ENCODE data around the gene U2AF1L4. TPM values are rescaled to one million over a fixed set of nuclear protein-coding genes. Genes with fewer than 3 reads are reported as not detected.

The U2AF1L4 gene
- total and polyA plus RNA-seq, 2 of the 4 experiments (the other 2 are of a cell fraction): 6.1 to 15.0 TPM

DNA sequence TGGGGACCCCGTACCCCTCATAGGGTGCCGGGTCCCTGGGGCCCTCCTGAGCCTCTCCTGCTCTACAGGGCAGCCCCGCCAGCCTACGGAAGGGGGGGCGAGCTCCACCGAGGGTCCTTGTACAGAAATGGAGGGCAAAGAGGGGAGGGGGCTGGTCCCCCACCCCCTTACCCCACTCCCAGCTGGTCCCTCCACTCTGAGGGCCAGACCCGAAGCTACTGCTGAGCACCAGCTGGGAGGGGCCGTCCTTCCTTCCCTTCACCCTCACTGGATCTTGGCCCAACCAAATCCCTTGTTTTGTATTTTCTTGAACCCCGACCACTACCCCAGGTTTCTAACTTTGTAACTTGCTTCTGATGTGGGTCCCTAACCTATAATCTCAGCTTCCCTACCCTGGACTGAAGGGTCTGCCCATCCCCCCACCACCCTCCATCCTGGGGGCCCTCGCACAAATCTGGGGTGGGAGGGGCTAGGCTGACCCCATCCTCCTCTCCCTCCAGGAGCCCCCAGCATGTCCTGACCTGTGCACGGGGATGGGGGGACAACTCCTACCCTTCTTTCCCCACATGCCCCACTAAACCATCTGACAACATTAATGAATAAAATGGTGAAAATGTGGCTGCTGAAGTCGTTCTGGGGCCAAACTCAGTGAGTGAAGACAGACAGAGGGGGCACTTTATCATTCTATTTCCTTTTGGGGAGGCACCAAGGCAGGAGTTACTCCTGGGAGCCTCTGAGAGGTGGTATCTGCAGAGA, 43.2 kb upstream of the U2AF1L4 start:
- Histone ChIP-seq H3K9ac (ENCODE audit: low read depth, low read length) (no peak overlapping the region), H3K4me2 (ENCODE audit: low read depth, low read length) (no peak overlapping the region), H4K8ac (ENCODE audit: low read depth in 2 of 2, low read length in 2 of 2) (no peak overlapping the region), H3K14ac (replicated peaks; ENCODE audit: low read depth, low read length) (no peak overlapping the region), H2AK9ac (replicated peaks; ENCODE audit: low read depth, low read length, poor library complexity) (no peak overlapping the region), H2BK20ac (ENCODE audit: low read depth, low read length) (no peak overlapping the region), H2BK5ac (ENCODE audit: low read depth, low read length, poor library complexity, severe bottlenecking) (no peak overlapping the region), H3K18ac (ENCODE audit: low read depth, low read length) (no peak overlapping the region), H4K91ac (ENCODE audit: insufficient read depth, low read depth, low read length) (no peak overlapping the region), H3K27me3 (ENCODE audit: control insufficient read depth, insufficient read depth, low read length) (no peaks in the 10 kb centered on the region), H3K9me1 (ENCODE audit: insufficient read depth, low read length) (no peaks in the 10 kb centered on the region), H4K20me1 (ENCODE audit: insufficient read depth, low read length) (no peaks in the 10 kb centered on the region), H3K27ac (ENCODE audit: insufficient read depth, low read length) (no peak overlapping the region), H3K36me3 (ENCODE audit: control insufficient read depth, insufficient read depth, low read length) (no peaks in the 10 kb centered on the region; the same call in 1 of the 2 replicates), H3K4ac (ENCODE audit: low read depth, low read length) (no peak overlapping the region), H4K5ac (ENCODE audit: low read depth, low read length) (no peak overlapping the region), H2AFZ (replicated peaks; ENCODE audit: low read length, poor library complexity) (no peak overlapping the region), H2BK15ac (ENCODE audit: low read depth, low read length) (no peak overlapping the region), H3K4me3 (ENCODE audit: insufficient read depth, low read depth, low read length) (no peak overlapping the region), H3K4me1 (ENCODE audit: control insufficient read depth, insufficient read depth, low read length) (no peaks in the 10 kb centered on the region), H3K79me1 (ENCODE audit: low read depth in 1 of 2, low read length in 2 of 2) (no peaks in the 10 kb centered on the region), H3K23ac (ENCODE audit: low read depth, low read length) (no peak overlapping the region), H3K56ac (ENCODE audit: extremely low read depth, insufficient read depth, low read length) (no peak overlapping the region), H3K9me3 (ENCODE audit: control insufficient read depth, insufficient read depth, low read length) (no peaks in the 10 kb centered on the region), H2BK120ac (ENCODE audit: low read depth, low read length) (no peak overlapping the region), H2AK5ac (ENCODE audit: low read depth, low read length) (no peak overlapping the region)
- POLR2A ChIA-PET (ENCODE audit: unreplicated experiment): no interaction called here
- TF ChIP-seq RCOR1 (IDR thresholded peaks at IDR 0.05; ENCODE audit: insufficient replicate concordance, low read length) (no peak), NFE2L2 (IDR thresholded peaks at IDR 0.05; ENCODE audit: low read depth, low read length) (no peak), RFX5 (IDR thresholded peaks at IDR 0.05; ENCODE audit: low read depth, low read length) (no peak)
- no TSS peak for BruUV-seq (replicated peaks)
- DNase-seq (no peak), ATAC-seq (ENCODE audit: low read depth) (no peak)
- WGBS, 2 experiments (ENCODE audit: extremely low coverage in 2 of 2, insufficient read length in 1 of 2): 87% methylated on average over 3 of the region's 12 CpGs; no CpG with 5 or more reads in 1 of the 2 experiments
- dilution Hi-C loops (cut with HindIII; ENCODE audit: low sequenced_read_pairs, unreplicated experiment): no loop called here
- CTCF ChIA-PET: no interaction called here
- intact Hi-C loops (cut with micrococcal nuclease): no loop called here
- in situ Hi-C loops (cut with MboI; ENCODE audit: low sequenced_read_pairs): no loop called here
